Caki2 (cell line): ENCODE results near the gene SH3TC2. TPM values are rescaled to one million over a fixed set of nuclear protein-coding genes. Genes with fewer than 3 reads are reported as not detected.
A peak's percentile ranks its signal among the peaks of the same experiment; 100 is the strongest.

Experiments
- DNase-seq: peaks from one replicate; pipeline ENCODE4 v3.0.0-alpha.2; 2015; ENCODE audit warnings: low read depth
- in situ Hi-C: cut with HindIII; loops from 2 replicates; pipeline ENCODE4 v1.10.0; 2016; ENCODE audit warnings: low sequenced_read_pairs, low pct_unique_long_range_greater_than_20kb, mixed read lengths
- total RNA-seq: library from RNA; depleted of rRNA; stranded (reverse); fragments of >200 nt; shearing (Covaris generic); gene quantifications from 2 replicates; pipeline ENCODE4 v1.2.3, GENCODE V29; 2014; ENCODE audit warnings: low replicate concordance

SH3TC2 gene
- total RNA-seq, 1 experiment from 2014 or later = 2.4 TPM

DNA sequence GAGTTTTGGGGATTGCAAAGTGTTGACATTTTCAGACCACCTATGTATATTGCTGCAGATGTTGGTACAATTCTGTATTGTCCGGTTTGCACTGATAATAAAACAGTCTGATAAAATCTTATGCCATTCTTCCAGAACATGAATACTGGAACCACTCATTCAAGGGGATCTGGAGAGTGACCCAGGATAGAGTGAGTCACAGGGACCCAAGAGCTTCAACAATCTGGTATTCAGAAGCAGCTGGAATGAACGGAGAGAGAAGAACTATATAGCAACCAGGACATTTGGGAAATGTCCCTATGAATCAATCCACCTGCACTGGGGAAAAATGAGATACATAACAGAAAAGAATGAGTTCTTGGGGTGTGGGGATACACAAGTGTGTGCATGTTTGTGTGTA is 73.3 kb downstream of the SH3TC2 start:
- DNase-seq = no peak
- in situ Hi-C loops = no loop called here

DNA sequence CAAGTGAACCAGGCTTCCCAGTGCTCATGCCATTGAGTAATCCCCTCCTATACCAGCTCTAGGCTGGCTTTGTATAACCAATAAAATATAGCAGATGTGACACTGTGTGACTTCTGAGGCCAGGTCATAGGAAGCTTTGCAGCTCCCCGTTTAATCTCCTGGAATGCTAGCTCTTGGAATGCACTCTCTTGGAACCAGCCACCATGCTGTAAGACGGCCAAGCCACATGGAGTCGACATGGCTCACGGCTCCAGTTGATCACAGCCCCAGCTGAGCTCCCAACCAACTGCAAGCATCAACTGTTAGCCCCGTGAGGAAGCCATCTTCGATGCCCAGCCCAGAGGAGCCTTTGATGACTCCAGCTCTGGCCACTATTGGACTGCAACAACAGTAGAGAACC is 74.5 kb downstream of the SH3TC2 start:
- in situ Hi-C loops = no loop called here
- no peak for DNase-seq

DNA sequence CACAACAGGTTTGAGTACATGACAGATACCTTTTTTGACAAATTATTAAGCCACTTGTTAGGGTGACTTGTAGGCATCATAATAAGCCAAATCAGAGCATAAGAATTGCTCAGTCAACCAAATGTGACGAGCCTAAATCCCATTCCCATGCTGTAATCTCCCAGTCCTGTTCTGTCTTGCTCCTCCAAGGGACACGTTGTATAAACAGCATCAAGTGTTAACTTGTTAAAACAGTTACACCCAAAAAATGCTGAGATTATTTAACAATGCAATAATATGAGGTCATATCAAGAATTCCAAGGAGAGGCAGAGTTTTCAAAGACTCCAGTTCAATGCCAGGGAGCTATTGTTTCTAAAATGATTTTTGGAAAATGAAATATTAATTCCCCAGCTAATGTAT is 76.2 kb downstream of the SH3TC2 start:
- in situ Hi-C loops = no loop called here
- DNase-seq = no peak

DNA sequence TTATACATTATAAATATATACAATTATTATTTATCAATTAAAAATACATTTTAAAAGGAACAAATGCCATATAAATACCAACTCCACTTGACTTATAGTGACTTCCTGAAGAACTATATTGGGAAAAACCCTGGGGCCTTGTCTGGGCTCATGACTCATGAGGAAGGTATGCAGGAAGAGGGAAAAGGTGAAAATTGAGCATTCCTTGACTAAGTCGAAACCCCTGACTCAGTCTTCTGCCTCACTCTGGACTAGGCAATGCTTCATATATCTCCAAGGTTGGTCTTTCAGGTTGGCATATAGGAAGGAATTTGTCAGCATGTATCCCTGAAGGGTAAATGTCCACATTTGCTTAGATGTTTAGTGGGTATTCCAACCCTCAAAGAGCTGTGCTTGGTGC is 78.5 kb downstream of the SH3TC2 start:
- in situ Hi-C loops = no loop called here
- peak; percentile 52 for DNase-seq

DNA sequence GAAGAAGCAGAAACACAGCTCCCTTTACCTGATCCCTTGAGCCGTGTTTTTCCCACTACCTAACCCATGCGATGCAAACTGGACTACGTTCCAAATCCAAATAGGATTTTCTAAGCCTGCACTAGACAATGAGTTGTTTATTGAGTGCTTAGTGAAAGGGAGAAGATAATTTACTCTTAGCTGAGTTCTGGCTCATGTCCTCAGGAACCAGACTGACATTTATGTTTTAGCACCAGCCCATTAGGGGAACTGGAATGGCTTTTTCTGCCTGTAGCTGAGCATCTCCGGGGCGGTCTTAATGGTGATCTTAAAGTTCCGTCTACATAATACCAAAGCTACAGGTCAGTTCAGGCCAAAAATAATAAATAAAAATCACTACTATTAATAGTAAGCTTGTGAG is 81.5 kb downstream of the SH3TC2 start:
- DNase-seq = no peak
- in situ Hi-C loops = no loop called here

DNA sequence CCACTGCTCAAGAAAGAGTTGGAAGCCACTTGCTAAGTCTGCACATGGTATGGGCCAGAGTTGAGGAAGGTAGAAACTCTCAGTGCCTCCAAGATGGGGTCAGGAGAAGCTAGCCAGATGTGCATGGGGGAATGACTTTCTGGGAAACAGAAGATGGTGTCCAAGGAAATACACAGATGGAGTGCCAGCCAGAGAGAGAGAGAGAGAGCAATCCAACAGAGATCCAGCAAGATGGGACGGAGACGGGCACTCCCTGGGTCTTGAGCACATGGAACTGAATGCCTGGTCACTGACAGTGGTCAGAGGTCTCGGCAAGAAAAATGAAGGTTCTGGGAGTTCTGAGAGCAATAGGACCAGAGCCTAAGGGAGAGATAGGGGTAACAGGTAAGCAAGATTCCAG is 82.1 kb downstream of the SH3TC2 start:
- in situ Hi-C loops = no loop called here
- DNase-seq = no peak

DNA sequence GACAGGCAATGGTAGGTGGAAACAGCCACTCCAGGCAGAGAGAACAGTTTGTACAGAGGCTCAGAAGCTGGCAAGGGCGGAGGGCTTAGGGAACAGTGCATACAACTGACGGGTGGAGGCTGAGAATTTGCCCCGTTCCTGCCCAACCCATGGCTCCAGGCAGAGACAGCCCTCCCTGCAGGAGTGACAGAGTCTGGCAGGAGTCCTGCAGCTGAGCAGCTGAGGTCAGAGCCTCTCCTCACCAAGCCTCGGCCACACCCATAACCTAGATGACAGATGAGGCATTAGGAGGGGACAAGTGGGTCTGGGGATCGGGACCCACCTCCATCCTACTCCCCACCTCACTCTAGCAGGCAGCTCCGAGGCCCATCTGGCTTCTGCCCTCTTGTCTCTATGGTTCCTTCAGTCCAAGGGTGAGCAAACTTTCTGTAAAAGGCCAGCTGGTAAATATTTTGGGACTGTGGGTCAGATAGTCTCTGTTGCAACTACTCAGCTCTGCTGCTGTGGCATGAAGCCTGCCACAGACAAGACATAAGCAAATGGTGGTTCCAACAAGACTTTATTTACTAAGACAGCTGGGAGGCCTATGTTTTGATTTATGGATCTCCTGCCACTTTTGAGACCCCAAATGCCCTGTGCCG is 83.7 kb downstream of the SH3TC2 start:
- no peak for DNase-seq
- in situ Hi-C loops = no loop called here

DNA sequence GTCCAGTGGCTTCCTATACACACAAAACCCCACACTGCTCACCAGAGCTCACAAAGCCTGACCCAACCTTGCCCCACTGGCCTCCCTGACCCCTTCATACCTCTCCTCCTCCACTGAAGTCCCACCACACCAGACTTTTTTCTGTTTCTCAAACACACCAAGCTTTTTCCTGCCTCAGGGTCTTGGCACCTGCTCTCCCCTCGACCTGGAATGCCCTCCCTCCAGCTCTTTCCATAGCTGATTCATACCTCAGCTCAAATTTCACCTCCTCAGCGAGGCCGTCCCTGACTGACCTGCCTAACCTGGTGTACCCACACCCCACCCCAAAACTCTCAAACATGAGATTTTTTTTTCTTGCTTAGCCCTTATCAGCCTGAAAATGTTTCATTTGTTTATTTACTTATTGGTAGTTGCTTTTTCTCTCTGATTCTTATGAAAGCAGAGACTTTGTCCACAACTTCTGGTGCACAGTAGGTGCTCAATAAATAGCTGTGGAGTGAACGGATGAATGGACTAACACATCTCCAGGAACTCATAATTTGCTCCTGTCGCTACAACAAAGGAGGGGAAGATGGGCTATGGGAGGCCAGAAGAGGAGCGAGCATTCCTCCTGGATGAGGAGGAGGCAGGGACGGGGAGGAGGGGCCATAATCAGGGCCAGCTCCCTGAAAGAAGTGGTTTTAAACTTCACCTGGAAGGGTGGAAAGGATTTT is 84.3 kb downstream of the SH3TC2 start:
- in situ Hi-C loops = no loop called here
- DNase-seq = no peak

DNA sequence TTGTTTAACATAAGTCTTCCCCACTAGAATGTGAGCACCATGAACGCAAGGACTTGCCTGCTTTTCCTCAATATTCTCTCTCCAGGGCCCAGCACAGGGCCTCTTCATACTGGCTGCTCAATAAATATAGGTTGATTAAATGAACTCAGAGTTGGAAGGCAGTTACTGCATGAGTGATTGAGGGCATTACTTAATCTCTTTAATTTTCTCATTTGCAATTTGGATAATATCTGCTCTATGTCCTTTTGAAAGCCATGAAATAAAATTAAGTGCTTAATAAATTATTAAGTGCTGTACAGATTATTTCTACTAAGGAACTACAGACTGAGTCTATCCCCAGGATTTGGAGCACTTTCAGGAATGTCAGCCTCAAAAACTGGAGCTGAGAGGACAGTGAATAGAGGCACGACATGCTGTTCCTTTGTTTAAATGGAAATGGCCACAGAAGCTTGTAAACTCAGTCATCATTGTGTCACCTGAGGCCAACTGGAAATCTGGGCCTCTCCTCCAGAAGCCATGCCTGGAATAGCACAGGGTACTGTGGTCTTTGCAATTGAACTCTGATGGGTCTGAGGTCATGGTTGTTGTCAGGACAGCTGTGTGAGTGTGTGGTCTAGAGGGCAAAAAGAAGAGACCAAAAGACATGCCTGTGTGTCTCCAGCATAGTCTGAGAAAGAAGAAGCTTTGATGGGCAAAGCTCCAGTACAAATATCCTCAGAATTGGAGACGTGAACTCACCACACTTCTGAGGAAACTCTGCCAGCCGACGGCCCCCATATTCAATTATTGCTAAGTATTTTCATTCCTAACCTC is 86.1 kb downstream of the SH3TC2 start:
- peak; percentile 74 for DNase-seq
- in situ Hi-C loops = no loop called here

DNA sequence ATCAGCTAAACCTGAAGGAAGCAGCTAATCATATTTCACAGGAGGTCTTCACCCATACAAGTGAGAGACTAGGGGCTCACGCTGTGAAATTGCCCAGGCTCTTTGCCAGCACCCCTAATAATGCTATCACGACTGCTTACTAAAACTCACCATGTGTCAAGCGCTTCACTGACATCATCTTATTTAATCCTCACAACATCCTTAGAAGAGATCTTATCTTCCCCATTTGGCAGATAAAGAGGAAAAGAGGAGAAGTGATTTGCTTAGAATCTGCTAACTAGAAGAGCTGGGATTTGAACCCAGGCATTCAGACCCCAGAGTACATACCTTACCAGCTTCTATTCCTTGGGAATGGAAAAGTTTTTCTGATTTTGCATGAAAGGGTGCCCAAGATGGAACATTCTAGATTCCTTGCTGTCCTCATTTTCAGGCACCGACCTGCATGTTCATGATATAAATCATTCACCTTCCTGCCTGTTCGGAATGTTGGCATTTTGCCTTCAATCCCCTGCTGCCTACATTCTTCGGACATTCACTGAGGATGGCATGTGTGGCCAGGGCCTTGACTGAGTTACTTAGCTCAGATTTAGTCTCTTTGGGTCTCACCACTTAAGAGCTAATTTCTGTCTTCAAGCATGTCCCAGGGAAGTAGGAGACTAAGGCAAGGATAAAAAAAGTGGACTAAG is 88.1 kb downstream of the SH3TC2 start:
- in situ Hi-C loops = no loop called here
- peak; percentile 16 for DNase-seq

DNA sequence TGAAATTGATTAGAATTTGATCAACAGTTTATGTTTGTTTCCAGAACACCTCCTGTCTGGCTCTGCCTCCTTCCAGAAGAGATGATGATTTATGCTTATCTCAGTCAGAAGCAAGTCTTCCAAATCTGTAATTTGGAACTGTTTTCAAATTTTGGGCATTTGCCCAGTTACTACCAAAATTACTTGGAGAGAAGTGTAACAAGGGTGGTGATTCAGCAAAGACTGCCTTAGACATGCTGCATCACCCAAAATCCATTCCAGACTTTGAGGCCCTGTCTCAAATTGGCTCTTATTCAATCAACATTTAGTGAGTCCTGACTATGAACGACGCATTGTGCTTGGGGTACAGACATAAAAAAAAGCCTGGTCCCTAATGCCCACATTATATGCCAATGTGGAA is 89.4 kb downstream of the SH3TC2 start:
- in situ Hi-C loops = no loop called here
- DNase-seq = no peak

DNA sequence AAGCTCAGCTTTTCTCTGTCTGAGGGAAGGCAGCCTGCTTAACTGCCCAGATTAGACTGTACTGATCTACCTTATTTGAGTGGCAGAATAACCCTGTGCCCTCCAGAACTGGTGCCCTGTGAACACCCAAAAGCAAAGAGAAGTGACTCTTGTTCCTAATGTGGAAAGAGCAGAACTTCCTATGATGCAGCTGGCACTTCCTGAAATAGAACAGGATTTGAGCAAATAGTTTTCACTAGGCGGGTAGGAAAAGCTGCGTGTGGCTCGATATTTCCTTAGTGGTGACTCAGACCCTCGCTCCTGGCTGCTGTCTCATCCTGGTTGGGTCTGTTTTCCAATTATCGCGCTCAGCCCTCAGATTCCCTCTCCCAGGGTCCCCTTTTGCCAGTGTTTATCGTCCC is 89.9 kb downstream of the SH3TC2 start:
- in situ Hi-C loops = no loop called here
- peak; percentile 40 for DNase-seq

DNA sequence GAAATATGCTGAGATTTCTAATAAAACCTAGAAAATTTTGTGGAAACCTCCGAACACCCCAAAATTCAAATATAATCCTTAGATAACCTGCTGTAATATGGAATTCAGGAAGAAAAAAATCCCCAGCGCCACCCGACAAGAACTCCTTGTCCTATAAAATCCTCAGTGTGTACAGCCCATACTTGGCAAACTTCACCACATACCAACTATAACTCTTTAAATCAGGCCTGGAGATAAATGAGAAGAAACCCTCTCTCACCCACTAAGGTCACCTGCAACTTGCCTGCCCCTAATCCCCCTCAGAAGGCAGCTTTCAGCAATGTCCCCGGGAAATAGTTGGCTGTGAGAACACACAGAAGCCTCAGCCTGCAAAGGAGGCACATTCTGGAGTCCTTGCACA is 90.5 kb downstream of the SH3TC2 start:
- in situ Hi-C loops = no loop called here

DNA sequence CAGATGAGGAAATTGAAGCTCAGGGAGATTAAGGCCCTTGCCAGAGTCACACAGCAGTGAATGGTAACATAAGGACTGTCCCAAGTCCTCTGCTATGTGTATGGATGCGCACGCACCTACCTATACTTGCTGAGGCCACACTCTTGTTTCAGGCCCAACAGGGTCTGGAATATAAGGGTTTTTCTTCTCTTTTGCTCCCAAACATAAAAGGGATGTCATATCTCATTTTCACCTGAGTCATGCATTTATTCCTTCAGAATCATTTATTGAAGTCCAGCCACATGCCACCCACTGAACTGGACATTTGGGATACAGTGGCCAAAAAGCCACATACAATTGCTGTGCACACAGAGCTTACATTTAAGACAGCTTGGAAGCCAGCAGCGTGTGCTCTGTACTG is 92.0 kb downstream of the SH3TC2 start:
- in situ Hi-C loops = no loop called here
- DNase-seq = no peak

More for the DNA sequence above, 90.5 kb downstream of the SH3TC2 start:
- DNase-seq = no peak

DNA sequence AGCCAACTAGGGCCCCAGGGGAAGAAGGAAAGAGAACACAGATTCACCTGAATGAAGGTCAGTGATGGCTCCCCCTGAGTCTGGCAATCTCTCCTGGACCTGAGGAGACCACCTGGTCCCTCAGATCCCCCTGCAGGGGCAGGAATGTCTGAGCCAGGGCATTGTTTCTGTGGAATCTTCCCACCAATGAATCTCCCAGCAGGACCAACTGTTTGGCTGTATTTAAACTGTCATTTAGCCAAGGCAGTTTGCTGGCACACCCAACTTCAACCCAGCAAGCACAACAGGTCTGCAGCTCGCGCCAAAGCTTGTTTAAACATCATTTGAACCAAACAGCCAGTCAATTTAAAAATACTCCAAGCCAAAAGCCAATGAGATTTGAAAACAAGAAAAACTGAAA is 92.6 kb downstream of the SH3TC2 start:
- in situ Hi-C loops = no loop called here
- no peak for DNase-seq

DNA sequence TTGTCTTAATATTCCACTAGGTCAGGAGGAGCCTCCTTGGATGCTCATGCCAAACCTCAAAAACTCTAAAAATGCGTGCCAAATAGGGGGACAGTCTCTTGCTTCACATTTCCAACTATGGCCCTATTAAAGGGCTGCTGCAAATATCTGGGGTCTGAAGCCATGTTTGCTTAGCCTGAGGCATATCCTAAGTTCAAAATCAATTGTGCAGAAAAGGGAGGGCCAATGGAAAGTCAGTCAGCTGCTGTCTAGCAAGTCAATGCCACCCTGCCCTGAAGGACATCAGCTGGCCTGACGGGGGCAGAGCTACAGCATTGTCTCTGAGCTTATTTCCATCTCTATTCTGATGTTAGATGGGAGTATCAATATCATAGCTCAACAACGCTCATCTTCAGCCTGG is 93.6 kb downstream of the SH3TC2 start:
- no peak for DNase-seq
- in situ Hi-C loops = no loop called here

DNA sequence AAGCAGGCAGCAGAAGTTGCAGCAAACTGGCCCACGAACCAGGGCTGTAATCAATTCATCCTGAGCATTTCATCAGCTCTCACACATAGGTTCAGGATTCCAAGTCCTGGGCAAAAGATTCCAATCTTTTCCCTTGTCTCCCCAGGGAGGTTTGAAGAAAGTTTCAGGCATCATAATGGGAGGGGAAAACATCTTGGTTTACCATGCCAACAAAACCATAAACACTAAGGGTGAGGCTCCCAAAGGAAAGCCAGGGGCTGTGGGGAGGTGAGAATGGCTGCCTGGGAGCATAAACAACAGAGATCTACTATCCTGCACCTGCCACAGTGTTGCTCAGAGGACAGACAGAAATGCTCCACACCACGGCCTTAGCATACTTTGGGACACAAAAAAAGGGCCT is 94.6 kb downstream of the SH3TC2 start:
- in situ Hi-C loops = no loop called here
- no peak for DNase-seq

DNA sequence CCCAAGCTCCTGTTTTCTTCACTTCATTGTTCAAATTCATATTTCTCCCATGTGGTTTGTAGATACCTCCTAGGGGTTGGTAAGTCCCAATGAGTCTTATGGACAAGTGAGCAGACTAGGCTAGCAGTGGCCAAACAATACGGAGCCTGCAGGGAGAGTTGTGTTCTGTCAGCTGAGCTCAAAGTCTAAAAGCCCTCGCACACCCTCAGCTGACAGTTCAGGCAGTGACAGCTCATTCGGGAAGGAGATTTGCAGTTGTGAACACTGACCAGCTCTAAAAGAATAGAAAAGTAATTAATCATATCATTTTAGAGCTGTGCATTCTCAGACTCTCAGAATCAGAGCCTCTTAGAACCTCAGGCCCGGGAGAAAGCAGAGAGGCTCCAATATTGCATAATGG is 95.1 kb downstream of the SH3TC2 start:
- in situ Hi-C loops = no loop called here
- no peak for DNase-seq

DNA sequence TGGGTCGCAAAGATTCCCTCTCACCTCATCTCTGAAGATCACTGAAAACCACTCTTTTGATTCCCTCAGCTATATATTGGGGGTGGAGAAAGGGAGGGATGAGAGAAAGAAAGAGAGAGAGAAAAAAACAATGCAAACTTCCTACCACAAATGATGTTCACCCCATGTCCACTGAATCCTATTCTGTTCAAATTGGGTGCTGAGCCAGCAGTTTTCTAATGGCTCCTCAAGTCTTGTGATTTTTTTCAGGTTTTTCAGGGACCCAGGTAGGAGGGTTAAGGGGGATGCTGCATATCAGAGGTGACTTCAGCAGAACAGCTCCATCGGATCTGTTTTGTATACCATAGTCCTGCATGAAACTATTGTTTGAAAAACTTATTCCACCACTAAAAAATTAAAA is 95.9 kb downstream of the SH3TC2 start:
- in situ Hi-C loops = no loop called here
- DNase-seq = no peak
